SK-N-MC (cell line): ENCODE measurements around the gene TTI1.

Source experiments
- DNase-seq: peaks from one replicate; pipeline ENCODE4 v3.0.0-alpha.2; 2011; ENCODE audit warnings: low read depth, low spot score
- H3K27ac ChIP-seq: fragments of 200-600 bp; sonication (generic); 2 replicates; pipeline ENCODE4 v1.5.1; 2016; ENCODE audit warnings: mixed run types
- H3K36me3 ChIP-seq: fragments of 200-600 bp; sonication (generic); 2 replicates; pipeline ENCODE4 v1.6.1; 2017; ENCODE audit warnings: antibody characterized with exemption, low read length, mixed read lengths; ENCODE audit not compliant: insufficient read depth
- H3K4me3 ChIP-seq: fragments of 200-600 bp; sonication (generic); 2 replicates; pipeline ENCODE4 v1.5.1; 2016
- H3K9ac ChIP-seq: fragments of 200-600 bp; sonication (generic); 2 replicates; pipeline ENCODE4 v1.8.0; 2017; ENCODE audit warnings: mixed run types, mixed read lengths; ENCODE audit not compliant: insufficient read length
- H3K9me3 ChIP-seq: fragments of 200-600 bp; sonication (generic); 2 replicates; pipeline ENCODE4 v1.6.1; 2017; ENCODE audit warnings: low read depth, mild to moderate bottlenecking, antibody characterized with exemption, low read length, moderate library complexity, mixed read lengths
- EZH2 ChIP-seq: fragments of 200-600 bp; sonication (generic); IDR thresholded peaks from one replicate; pipeline ENCODE4 v1.6.1; 2017; ENCODE audit warnings: antibody characterized with exemption
- FOXP2 ChIP-seq: optimal IDR thresholded peaks from 2 replicates; pipeline ENCODE3; 2011; ENCODE audit warnings: mild to moderate bottlenecking, moderate library complexity; ENCODE audit not compliant: insufficient read depth; ENCODE audit errors: extremely low read length, control extremely low read depth
- POLR2AphosphoS5 ChIP-seq: IDR thresholded peaks from 2 replicates; pipeline ENCODE4 v1.6.1; 2012; ENCODE audit warnings: mild to moderate bottlenecking, low read depth, low read length, borderline replicate concordance

Gene TTI1

GRCh38 chr20:37936041-37936440, 97.2 kb downstream of the TTI1 start:
- no peak overlapping the region for H3K27ac ChIP-seq
- no peaks in the 10 kb centered on the region for H3K36me3 ChIP-seq
- no peaks in the 10 kb centered on the region for H3K9me3 ChIP-seq
- TF ChIP-seq FOXP2, result no peak
- TF ChIP-seq POLR2AphosphoS5, result no peak
- TF ChIP-seq EZH2, result no peak
- no peak for DNase-seq
- no peak overlapping the region for H3K4me3 ChIP-seq
- no peak overlapping the region for H3K9ac ChIP-seq

GRCh38 chr20:37935435-37935834, 97.8 kb downstream of the TTI1 start:
- Histone ChIP-seq H3K36me3 (no peaks in the 10 kb centered on the region), H3K4me3 (no peak overlapping the region), H3K27ac (no peak overlapping the region), H3K9me3 (no peaks in the 10 kb centered on the region), H3K9ac (no peak overlapping the region)
- DNase-seq, result no peak
- TF ChIP-seq FOXP2 (no peak), POLR2AphosphoS5 (no peak), EZH2 (no peak)

GRCh38 chr20:37934634-37935375, 98.5 kb downstream of the TTI1 start:
- DNase-seq, result no peak
- H3K9ac ChIP-seq, result no peak overlapping the region
- no peaks in the 10 kb centered on the region for H3K36me3 ChIP-seq
- no peak overlapping the region for H3K27ac ChIP-seq
- TF ChIP-seq FOXP2 (no peak), EZH2 (no peak)
- no peak overlapping the region for H3K4me3 ChIP-seq
- H3K9me3 ChIP-seq, result no peaks in the 10 kb centered on the region

DNA sequence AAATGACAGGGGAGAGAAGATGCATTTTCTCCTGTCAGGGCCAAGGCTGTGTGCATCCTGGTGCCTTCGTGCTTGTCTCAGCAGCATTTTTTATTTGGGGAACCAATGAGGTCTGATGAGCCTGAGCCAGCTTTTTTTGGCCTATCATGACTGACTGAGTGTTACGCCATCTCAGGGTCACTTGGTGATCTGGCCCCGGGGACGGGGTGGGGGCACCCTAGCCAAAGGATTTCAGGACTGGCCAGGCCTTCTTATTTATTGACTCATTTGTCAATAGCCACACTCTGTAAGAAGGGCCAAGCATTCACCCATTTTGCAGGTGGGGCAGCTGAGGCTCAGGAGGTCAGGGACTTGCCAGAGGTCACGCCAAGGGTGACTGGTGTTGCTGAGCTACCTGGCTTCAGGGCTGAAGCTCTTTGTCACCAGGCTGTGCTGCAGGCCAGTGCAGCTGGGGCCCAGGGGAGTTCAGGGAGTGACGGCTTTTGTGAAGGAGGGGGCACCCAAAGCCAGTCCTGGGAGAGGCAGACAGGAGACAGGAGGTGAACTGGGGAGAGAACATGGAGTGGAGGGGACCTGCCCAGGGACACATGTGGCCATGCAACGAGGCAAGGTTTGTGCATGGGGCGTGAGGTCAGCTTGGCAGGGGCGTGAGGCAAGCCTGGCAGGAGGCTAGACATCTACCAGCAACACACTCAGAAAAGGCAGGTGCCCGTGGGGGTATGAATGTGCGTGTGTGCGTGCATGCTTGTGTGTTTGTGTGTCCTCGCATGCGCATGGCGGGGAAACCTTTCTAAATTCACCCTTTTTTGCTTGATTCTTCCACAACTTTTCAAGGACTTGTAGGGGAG, 99.2 kb downstream of the TTI1 start:
- TF ChIP-seq FOXP2 (no peak), POLR2AphosphoS5 (no peak), EZH2 (no peak)
- Histone ChIP-seq H3K36me3 (no peaks in the 10 kb centered on the region), H3K9me3 (no peaks in the 10 kb centered on the region), H3K9ac (no peak overlapping the region), H3K4me3 (no peak overlapping the region), H3K27ac (no peak overlapping the region)
- DNase-seq, result no peak
